Sigmoid colon (tissue), 7 donors: ENCODE measurements around the gene KCND1. TPM values are rescaled to one million over a fixed set of nuclear protein-coding genes. Genes with fewer than 3 reads are reported as not detected.
A peak's percentile ranks its signal among the peaks of the same experiment; 100 is the strongest.

Experiments used
- DNase-seq: peaks from one replicate; pipeline ENCODE4 v3.0.0-alpha.2; 2019
- H3K27ac ChIP-seq, 4 donors: fragments of 200-600 bp; sonication (generic); one replicate each; pipeline ENCODE4 v1.5.1; 2016 to 2019; ENCODE audit warnings: mild to moderate bottlenecking in 1 of 4
- H3K27me3 ChIP-seq, 3 donors: fragments of 200-600 bp; sonication (generic); one replicate each; pipeline ENCODE4 v1.5.1; 2019; ENCODE audit warnings: mild to moderate bottlenecking in 1 of 3
- H3K36me3 ChIP-seq, 4 donors: fragments of 200-600 bp; sonication (generic); one replicate each; pipeline ENCODE4 v1.5.1; 2016 to 2019
- H3K4me1 ChIP-seq, 4 donors: fragments of 200-600 bp; sonication (generic); one replicate each; pipeline ENCODE4 v1.5.1; 2017 to 2019
- H3K4me3 ChIP-seq, 4 donors: fragments of 200-600 bp; sonication (generic); one replicate each; pipeline ENCODE4 v1.5.1; 2017 to 2019; ENCODE audit warnings: mild to moderate bottlenecking in 2 of 4, moderate library complexity in 1 of 4
- H3K9me3 ChIP-seq, 4 donors: fragments of 200-600 bp in 3 of 4; sonication (generic) in 3 of 4; one replicate each; pipeline versions ENCODE4 v1.5.1 to v1.6.1; 2013 to 2019
- EP300 ChIP-seq, 4 donors: sonication (generic); formaldehyde crosslinking; IDR thresholded peaks; one replicate each; pipeline ENCODE4 v1.6.1; 2017; ENCODE audit warnings: antibody characterized with exemption in 4 of 4
- POLR2A ChIP-seq, 2 donors: fragments of 450-650 bp; IDR thresholded peaks; one replicate each; pipeline ENCODE4 v1.6.1; 2016; ENCODE audit warnings: antibody characterized with exemption in 2 of 2, mild to moderate bottlenecking in 2 of 2, moderate library complexity in 2 of 2
- POLR2AphosphoS5 ChIP-seq, 4 donors: sonication (generic); formaldehyde crosslinking; IDR thresholded peaks; one replicate each; pipeline ENCODE4 v1.6.1; 2017; ENCODE audit warnings: antibody characterized with exemption in 4 of 4
- WGBS, 2 donors: extraction: QIAGEN DNeasy Blood & Tissue Kit; methylation state at CpG; one replicate each; pipeline ENCODE4 v1.1.7; 2013; 5-methylcytosine and 5-hydroxymethylcytosine counted together
- intact Hi-C: fragments of 100-400 bp; cut with DNase I; formaldehyde crosslinking; loops from one replicate; pipeline ENCODE4 v1.15.1; 2023
- polyA plus RNA-seq, 3 donors: library from polyadenylated mRNA; stranded (reverse); fragments of 200-250 nt; gene quantifications; one replicate each; pipeline ENCODE4 v1.2.3, GENCODE V29; 2013
- total RNA-seq, 4 donors: library from RNA; depleted of rRNA; stranded (reverse); fragments of >200 nt; gene quantifications; one replicate each; pipeline ENCODE4 v1.1.0, GENCODE V29; 2016
- TF ChIP-seq, protein P1 (sequence below), 4 experiments: fragments of 450-650 bp in 3 of 4; fragments of 200-600 bp in 1 of 4; IDR thresholded peaks; one replicate each; pipeline ENCODE4 v1.5.1; 2016 to 2019; ENCODE audit warnings: antibody characterized with exemption in 4 of 4, mild to moderate bottlenecking in 3 of 4, moderate library complexity in 2 of 4
- donor health status: healthy with polysubstance abuse.
- donor health status: Bipolar disorder and iron deficiency.
- donor health status: healthy.

Gene KCND1
- total and polyA plus RNA-seq, 7 donors: 0.95 to 2.5 (median 1.4) TPM; not detected in 2

DNA sequence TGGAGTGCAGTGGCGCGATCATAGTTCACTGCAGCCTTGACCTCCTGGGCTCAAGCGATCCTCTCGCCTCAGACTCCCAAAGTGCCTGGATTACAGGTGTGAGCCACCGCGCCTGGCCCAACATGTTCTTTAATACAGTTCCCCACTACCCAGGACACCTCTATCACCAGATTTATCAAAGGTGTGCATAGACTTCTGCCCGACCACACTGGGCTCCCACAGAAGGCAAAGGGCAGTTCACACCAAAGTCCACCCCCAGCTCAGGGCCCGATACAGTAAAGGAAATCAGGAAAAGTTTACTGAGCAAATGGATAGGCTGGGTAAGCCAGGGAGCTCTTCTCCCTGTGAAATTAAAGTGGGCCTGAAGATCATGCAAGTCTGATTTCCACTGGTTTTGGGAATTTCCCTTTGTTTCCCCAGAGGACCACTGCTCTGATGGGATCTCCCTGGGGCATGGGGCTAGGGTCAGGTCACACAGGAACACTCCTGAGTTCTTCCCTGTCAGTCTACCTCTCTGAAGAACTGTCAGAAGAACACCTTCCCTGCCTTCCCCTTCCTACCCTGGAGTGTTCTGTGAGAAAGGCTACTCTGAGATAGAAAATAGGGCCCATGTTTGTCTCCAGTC is 35.1 kb downstream of the KCND1 start:
- TF ChIP-seq, protein P1, sequence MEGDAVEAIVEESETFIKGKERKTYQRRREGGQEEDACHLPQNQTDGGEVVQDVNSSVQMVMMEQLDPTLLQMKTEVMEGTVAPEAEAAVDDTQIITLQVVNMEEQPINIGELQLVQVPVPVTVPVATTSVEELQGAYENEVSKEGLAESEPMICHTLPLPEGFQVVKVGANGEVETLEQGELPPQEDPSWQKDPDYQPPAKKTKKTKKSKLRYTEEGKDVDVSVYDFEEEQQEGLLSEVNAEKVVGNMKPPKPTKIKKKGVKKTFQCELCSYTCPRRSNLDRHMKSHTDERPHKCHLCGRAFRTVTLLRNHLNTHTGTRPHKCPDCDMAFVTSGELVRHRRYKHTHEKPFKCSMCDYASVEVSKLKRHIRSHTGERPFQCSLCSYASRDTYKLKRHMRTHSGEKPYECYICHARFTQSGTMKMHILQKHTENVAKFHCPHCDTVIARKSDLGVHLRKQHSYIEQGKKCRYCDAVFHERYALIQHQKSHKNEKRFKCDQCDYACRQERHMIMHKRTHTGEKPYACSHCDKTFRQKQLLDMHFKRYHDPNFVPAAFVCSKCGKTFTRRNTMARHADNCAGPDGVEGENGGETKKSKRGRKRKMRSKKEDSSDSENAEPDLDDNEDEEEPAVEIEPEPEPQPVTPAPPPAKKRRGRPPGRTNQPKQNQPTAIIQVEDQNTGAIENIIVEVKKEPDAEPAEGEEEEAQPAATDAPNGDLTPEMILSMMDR (IDR thresholded peaks at IDR 0.05): no peak
- TF ChIP-seq EP300 (IDR thresholded peaks at IDR 0.05) (no peak), POLR2AphosphoS5 (IDR thresholded peaks at IDR 0.05) (no peak), POLR2A (IDR thresholded peaks at IDR 0.05) (no peak)
- WGBS, 2 donors: 88 to 90% methylated on average over 8 of the region's 8 CpGs
- H3K27ac ChIP-seq: peak overlapping the region in 2 of 4 donors; percentile 45 to 50
- intact Hi-C loops: no loop called here
- H3K9me3 ChIP-seq: no peaks in the 10 kb centered on the region
- DNase-seq: no peak
- peaks cover 0 to 13% (median 3%) of the 10 kb centered on the region in 4 donors for H3K4me1 ChIP-seq
- no peaks in the 10 kb centered on the region for H3K27me3 ChIP-seq
- H3K4me3 ChIP-seq: no peak overlapping the region
- H3K36me3 ChIP-seq: peaks cover 0 to 29% (median 6%) of the 10 kb centered on the region in 4 donors

DNA sequence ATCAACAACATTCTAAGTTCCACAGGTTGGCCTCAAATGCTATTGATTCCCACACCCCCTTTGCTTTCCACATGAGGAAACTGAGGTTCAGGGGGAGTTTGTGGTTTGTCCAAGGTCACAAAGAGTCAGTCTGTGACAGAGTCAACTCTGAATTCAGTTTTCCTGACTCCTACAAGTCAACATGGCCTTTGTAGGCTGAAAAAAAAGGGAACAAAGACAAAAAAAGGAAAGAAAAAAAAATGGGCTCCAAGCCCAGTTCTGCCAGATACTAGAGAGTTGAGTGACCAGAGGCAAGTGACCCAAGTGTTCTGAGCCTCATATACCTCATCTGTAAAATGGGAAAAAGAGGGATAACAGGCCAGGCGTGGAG is 36.4 kb downstream of the KCND1 start:
- TF ChIP-seq POLR2AphosphoS5 (IDR thresholded peaks at IDR 0.05) (no peak), EP300 (IDR thresholded peaks at IDR 0.05) (no peak), POLR2A (IDR thresholded peaks at IDR 0.05) (no peak)
- TF ChIP-seq, protein P1 (IDR thresholded peaks at IDR 0.05): no peak
- intact Hi-C loops: no loop called here
- Histone ChIP-seq H3K4me3 (no peak overlapping the region), H3K4me1 (peaks cover 0 to 13% (median 3%) of the 10 kb centered on the region in 4 donors), H3K27ac (no peak overlapping the region), H3K36me3 (peaks cover 0 to 33% (median 6%) of the 10 kb centered on the region in 4 donors), H3K9me3 (no peaks in the 10 kb centered on the region), H3K27me3 (no peaks in the 10 kb centered on the region)
- 95% methylated on average over 1 of the region's 1 CpG for WGBS, 2 donors
- no peak for DNase-seq

DNA sequence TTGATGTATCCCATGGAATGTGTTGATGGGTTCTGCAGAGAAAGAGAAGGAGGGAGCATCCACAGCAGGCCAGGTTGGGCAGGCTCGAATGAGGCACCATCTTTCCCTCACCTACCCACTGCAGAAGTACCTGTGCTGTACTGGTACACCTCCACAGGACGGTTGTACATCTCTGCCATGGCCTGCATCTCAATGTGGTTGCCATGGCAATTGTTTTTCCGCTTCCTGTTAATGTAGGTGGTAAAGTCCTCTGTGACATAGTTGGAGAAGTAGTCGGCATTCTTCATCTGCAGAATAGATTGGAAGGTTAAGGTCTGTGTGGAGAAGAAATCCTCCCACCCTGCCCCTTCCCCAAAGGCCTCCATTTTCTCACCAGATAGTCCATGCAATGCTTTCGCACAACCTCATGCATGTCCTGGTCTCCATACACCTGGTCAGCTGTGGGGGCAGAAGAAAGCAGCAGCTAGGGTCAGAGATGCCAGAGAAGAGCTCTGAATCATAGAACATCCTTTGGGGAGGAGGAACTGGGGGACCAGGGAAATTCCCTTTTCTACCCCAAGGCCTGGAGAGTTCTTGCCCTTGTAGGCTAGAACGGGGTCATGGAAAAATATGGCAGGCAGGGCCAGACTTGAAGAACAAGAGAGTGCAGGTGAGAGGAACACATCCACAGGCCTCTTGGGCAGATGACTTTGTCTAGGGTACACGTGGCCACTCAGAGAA is 36.9 kb downstream of the KCND1 start:
- Histone ChIP-seq H3K27me3 (no peaks in the 10 kb centered on the region), H3K4me1 (peaks cover 0 to 13% (median 3%) of the 10 kb centered on the region in 4 donors), H3K4me3 (no peak overlapping the region), H3K27ac (no peak overlapping the region), H3K36me3 (peaks cover 0 to 33% (median 6%) of the 10 kb centered on the region in 4 donors), H3K9me3 (no peaks in the 10 kb centered on the region)
- no peak for DNase-seq
- WGBS, 2 donors: 79 to 84% methylated on average over 7 of the region's 7 CpGs
- intact Hi-C loops: no loop called here
- TF ChIP-seq POLR2A (IDR thresholded peaks at IDR 0.05) (no peak), EP300 (IDR thresholded peaks at IDR 0.05) (no peak), POLR2AphosphoS5 (IDR thresholded peaks at IDR 0.05) (no peak)
- TF ChIP-seq, protein P1 (IDR thresholded peaks at IDR 0.05): no peak

DNA sequence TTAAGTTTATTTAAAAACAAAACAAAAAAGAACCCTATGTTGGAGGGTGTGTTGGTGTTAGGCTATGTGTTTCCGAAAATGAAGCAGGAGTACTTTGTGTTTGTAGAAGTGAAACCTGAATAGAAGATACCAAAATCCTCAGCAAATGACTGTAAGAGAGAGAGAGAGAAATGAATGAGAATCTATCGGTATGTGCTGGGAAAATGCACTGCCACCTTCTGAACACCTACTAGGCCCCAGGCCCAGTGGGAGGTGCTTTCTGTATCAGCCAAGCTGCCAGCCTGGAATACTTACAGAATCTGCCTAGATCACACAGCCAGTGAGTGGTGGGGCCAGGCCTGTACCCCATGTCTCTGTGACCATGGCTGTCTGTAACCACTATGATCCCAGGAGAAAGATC is 37.9 kb downstream of the KCND1 start:
- TF ChIP-seq POLR2AphosphoS5 (IDR thresholded peaks at IDR 0.05) (no peak), POLR2A (IDR thresholded peaks at IDR 0.05) (no peak), EP300 (IDR thresholded peaks at IDR 0.05) (no peak)
- TF ChIP-seq, protein P1 (IDR thresholded peaks at IDR 0.05): no peak
- Histone ChIP-seq H3K4me3 (no peak overlapping the region), H3K27ac (no peak overlapping the region), H3K36me3 (peaks cover 0 to 34% (median 6%) of the 10 kb centered on the region in 4 donors), H3K9me3 (no peaks in the 10 kb centered on the region), H3K4me1 (peaks cover 0 to 13% (median 3%) of the 10 kb centered on the region in 4 donors), H3K27me3 (no peaks in the 10 kb centered on the region)
- intact Hi-C loops: no loop called here
- WGBS, 2 donors: 70 to 95% methylated on average over 2 of the region's 2 CpGs
- no peak for DNase-seq
